Thymus (tissue), 11 donors: Measurements from ENCODE around the gene TMEM179. TPM values are rescaled to one million over a fixed set of nuclear protein-coding genes. Genes with fewer than 3 reads are reported as not detected.

Experiments
- DNase-seq, 9 donors: peaks; one replicate each; pipeline ENCODE4 v3.0.0-alpha.2; 2013; ENCODE audit warnings: low spot score in 9 of 9, low read depth in 6 of 9, missing footprints in 1 of 9
- H3K27ac ChIP-seq, 2 donors: one replicate each; pipeline ENCODE4 v1.5.1; 2013; ENCODE audit warnings: control low read depth in 1 of 2, low read depth in 1 of 2, low read length in 1 of 2, mild to moderate bottlenecking in 1 of 2, moderate library complexity in 1 of 2
- H3K27me3 ChIP-seq, 2 donors: one replicate each; pipeline ENCODE4 v1.5.1; 2013; ENCODE audit warnings: low read length in 1 of 2; ENCODE audit not compliant: control insufficient read depth in 2 of 2, insufficient read depth in 1 of 2
- H3K36me3 ChIP-seq, 2 donors: one replicate each; pipeline ENCODE4 v1.5.1; 2013; ENCODE audit warnings: low read length in 1 of 2, mild to moderate bottlenecking in 1 of 2, moderate library complexity in 1 of 2; ENCODE audit not compliant: control insufficient read depth in 2 of 2, insufficient read depth in 2 of 2
- H3K4me1 ChIP-seq, 2 donors: one replicate each; pipeline ENCODE4 v1.5.1; 2013; ENCODE audit warnings: low read length in 2 of 2; ENCODE audit not compliant: control insufficient read depth in 2 of 2, insufficient read depth in 2 of 2
- H3K4me3 ChIP-seq, 2 donors: one replicate each; pipeline ENCODE4 v1.5.1; 2013; ENCODE audit warnings: low read length in 2 of 2, control low read depth in 1 of 2, mild to moderate bottlenecking in 1 of 2
- H3K9me3 ChIP-seq, 2 donors: one replicate each; pipeline ENCODE4 v1.5.1; 2013; ENCODE audit warnings: low read length in 1 of 2, mild to moderate bottlenecking in 1 of 2; ENCODE audit not compliant: control insufficient read depth in 2 of 2, insufficient read depth in 1 of 2
- WGBS: extraction: QIAGEN DNeasy Blood & Tissue Kit; methylation state at CpG from one replicate; pipeline ENCODE4 v1.1.7; 2013; 5-methylcytosine and 5-hydroxymethylcytosine counted together
- polyA plus RNA-seq: library from polyadenylated mRNA; stranded (reverse); fragments of 200-250 nt; gene quantifications from one replicate; pipeline ENCODE4 v1.2.3, GENCODE V29; 2013
- total RNA-seq: library from RNA; stranded (reverse); fragments of 120-200 nt; gene quantifications from one replicate; pipeline ENCODE4 v1.2.4, GENCODE V29; 2013
- donor health status: healthy.

TMEM179 gene
- total and polyA plus RNA-seq, 2 donors = 0.09 to 0.23 TPM

GRCh38 chr14:104553166-104554087, 51.1 kb downstream of the TMEM179 start:
- H3K27ac ChIP-seq = no peak overlapping the region
- no peak for DNase-seq
- 83% methylated on average over 30 of the region's 30 CpGs for WGBS
- no peak overlapping the region for H3K4me3 ChIP-seq
- H3K36me3 ChIP-seq = no peaks in the 10 kb centered on the region
- H3K4me1 ChIP-seq = no peaks in the 10 kb centered on the region
- H3K27me3 ChIP-seq = no peaks in the 10 kb centered on the region
- H3K9me3 ChIP-seq = no peaks in the 10 kb centered on the region

- Histone ChIP-seq H3K27me3 (no peaks in the 10 kb centered on the region), H3K4me3 (no peak overlapping the region), H3K4me1 (no peaks in the 10 kb centered on the region), H3K36me3 (no peaks in the 10 kb centered on the region), H3K9me3 (no peaks in the 10 kb centered on the region), H3K27ac (no peak overlapping the region)
- DNase-seq = no peak
- 89% methylated on average over 9 of the region's 9 CpGs for WGBS
Observed at GRCh38 chr14:104552738-104553125, 51.8 kb downstream of the TMEM179 start.

GRCh38 chr14:104551851-104552737, 52.5 kb downstream of the TMEM179 start:
- no peaks in the 10 kb centered on the region for H3K4me1 ChIP-seq
- no peaks in the 10 kb centered on the region for H3K36me3 ChIP-seq
- H3K27me3 ChIP-seq = no peaks in the 10 kb centered on the region
- no peak overlapping the region for H3K27ac ChIP-seq
- H3K4me3 ChIP-seq = no peak overlapping the region
- 86% methylated on average over 33 of the region's 33 CpGs for WGBS
- DNase-seq = no peak
- no peaks in the 10 kb centered on the region for H3K9me3 ChIP-seq

GRCh38 chr14:104550861-104551728, 53.5 kb downstream of the TMEM179 start:
- H3K4me1 ChIP-seq = no peaks in the 10 kb centered on the region
- H3K27me3 ChIP-seq = peaks cover 0 to 2% of the 10 kb centered on the region in 2 donors
- WGBS = 86% methylated on average over 24 of the region's 24 CpGs
- H3K4me3 ChIP-seq = no peak overlapping the region
- H3K27ac ChIP-seq = no peak overlapping the region
- no peaks in the 10 kb centered on the region for H3K36me3 ChIP-seq
- no peak for DNase-seq
- H3K9me3 ChIP-seq = no peaks in the 10 kb centered on the region

- no peaks in the 10 kb centered on the region for H3K4me1 ChIP-seq
- no peak for DNase-seq
- H3K4me3 ChIP-seq = no peak overlapping the region
- no peak overlapping the region for H3K27ac ChIP-seq
- peaks cover 0 to 4% of the 10 kb centered on the region in 2 donors for H3K27me3 ChIP-seq
- no peaks in the 10 kb centered on the region for H3K9me3 ChIP-seq
- WGBS = 92% methylated on average over 13 of the region's 13 CpGs
- no peaks in the 10 kb centered on the region for H3K36me3 ChIP-seq
Observed at GRCh38 chr14:104550340-104550860, 54.2 kb downstream of the TMEM179 start.

- H3K9me3 ChIP-seq = no peaks in the 10 kb centered on the region
- H3K36me3 ChIP-seq = no peaks in the 10 kb centered on the region
- H3K4me1 ChIP-seq = no peaks in the 10 kb centered on the region
- H3K27me3 ChIP-seq = peaks cover 0 to 5% of the 10 kb centered on the region in 2 donors
- no peak for DNase-seq
- WGBS = 86% methylated on average over 8 of the region's 8 CpGs
- H3K4me3 ChIP-seq = no peak overlapping the region
- no peak overlapping the region for H3K27ac ChIP-seq
Observed at GRCh38 chr14:104549536-104550339, 54.8 kb downstream of the TMEM179 start.

GRCh38 chr14:104548802-104549535, 55.6 kb downstream of the TMEM179 start:
- H3K27me3 ChIP-seq = peaks cover 0 to 5% of the 10 kb centered on the region in 2 donors
- H3K4me1 ChIP-seq = no peaks in the 10 kb centered on the region
- no peak overlapping the region for H3K27ac ChIP-seq
- 34% methylated on average over 15 of the region's 15 CpGs for WGBS
- no peaks in the 10 kb centered on the region for H3K36me3 ChIP-seq
- no peaks in the 10 kb centered on the region for H3K9me3 ChIP-seq
- no peak for DNase-seq
- H3K4me3 ChIP-seq = no peak overlapping the region
